ENCODE data around the gene GREB1.

GRCh38 chr2:11659115-11659475 lies 125.2 kb downstream of the GREB1 start:
- TF ChIP-seq, protein P1, sequence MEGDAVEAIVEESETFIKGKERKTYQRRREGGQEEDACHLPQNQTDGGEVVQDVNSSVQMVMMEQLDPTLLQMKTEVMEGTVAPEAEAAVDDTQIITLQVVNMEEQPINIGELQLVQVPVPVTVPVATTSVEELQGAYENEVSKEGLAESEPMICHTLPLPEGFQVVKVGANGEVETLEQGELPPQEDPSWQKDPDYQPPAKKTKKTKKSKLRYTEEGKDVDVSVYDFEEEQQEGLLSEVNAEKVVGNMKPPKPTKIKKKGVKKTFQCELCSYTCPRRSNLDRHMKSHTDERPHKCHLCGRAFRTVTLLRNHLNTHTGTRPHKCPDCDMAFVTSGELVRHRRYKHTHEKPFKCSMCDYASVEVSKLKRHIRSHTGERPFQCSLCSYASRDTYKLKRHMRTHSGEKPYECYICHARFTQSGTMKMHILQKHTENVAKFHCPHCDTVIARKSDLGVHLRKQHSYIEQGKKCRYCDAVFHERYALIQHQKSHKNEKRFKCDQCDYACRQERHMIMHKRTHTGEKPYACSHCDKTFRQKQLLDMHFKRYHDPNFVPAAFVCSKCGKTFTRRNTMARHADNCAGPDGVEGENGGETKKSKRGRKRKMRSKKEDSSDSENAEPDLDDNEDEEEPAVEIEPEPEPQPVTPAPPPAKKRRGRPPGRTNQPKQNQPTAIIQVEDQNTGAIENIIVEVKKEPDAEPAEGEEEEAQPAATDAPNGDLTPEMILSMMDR (IDR thresholded peaks at IDR 0.05): no peak
- TF ChIP-seq, protein P2, sequence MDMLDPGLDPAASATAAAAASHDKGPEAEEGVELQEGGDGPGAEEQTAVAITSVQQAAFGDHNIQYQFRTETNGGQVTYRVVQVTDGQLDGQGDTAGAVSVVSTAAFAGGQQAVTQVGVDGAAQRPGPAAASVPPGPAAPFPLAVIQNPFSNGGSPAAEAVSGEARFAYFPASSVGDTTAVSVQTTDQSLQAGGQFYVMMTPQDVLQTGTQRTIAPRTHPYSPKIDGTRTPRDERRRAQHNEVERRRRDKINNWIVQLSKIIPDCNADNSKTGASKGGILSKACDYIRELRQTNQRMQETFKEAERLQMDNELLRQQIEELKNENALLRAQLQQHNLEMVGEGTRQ (IDR thresholded peaks at IDR 0.05; ENCODE audit: borderline replicate concordance, low read depth, low read length): no peak
- TF ChIP-seq MXI1 (IDR thresholded peaks at IDR 0.05; ENCODE audit: low read depth, low read length) (no peak), POLR2AphosphoS5 (IDR thresholded peaks at IDR 0.05; ENCODE audit: low read depth, low read length) (no peak)
